ENCODE measurements around the gene THBD. TPM values are rescaled to one million over a fixed set of nuclear protein-coding genes. Genes with fewer than 3 reads are reported as not detected.

Gene THBD
- total RNA-seq = not detected

GRCh38 chr20:23049201-23050075, at the start of gene THBD:
THBD (minus strand) TSS chr20:23049672; CDS start chr20:23049504, 168 bp downstream.

GRCh38 chr20:23086056-23086566, 36.6 kb upstream of the THBD start, which contains the start of gene CD93:
CD93 (minus strand) TSS chr20:23086324; CDS start chr20:23086192, 132 bp downstream.

GRCh38 chr20:23034721-23035671, 14.5 kb downstream of the THBD start, which contains the start of gene SSTR4:
SSTR4 (plus strand) TSS chr20:23035312; CDS start chr20:23035484, 172 bp downstream.

Other genes starting within 250 kb of the THBD start
- gene SSTR4, start 14.4 kb downstream of the THBD start, total RNA-seq = not detected
- gene CD93, start 36.7 kb upstream of the THBD start, total RNA-seq = under 1 TPM; 0.30 to 0.43 TPM